Cardiac fibroblast (primary cell): ENCODE results near the gene PLEKHG5.

Source experiments
- DNase-seq, 2 donors: peaks; one replicate each; pipeline versions ENCODE4 v3.0.0 to v3.0.0-alpha.2; 2010; ENCODE audit warnings: low read depth in 2 of 2
- H3K4me3 ChIP-seq, 2 donors: replicated peaks in 1 of 2; 1 replicate in 1 of 2; 2 replicates in 1 of 2; pipeline ENCODE4 v1.5.1; 2011; ENCODE audit warnings: low read depth in 2 of 2, low read length in 2 of 2, mild to moderate bottlenecking in 2 of 2, moderate library complexity in 1 of 2
- TF ChIP-seq, protein P1 (sequence below): IDR thresholded peaks from one replicate; pipeline ENCODE4 v1.5.1; 2011; ENCODE audit warnings: low read depth, mild to moderate bottlenecking, low read length, inconsistent platforms

PLEKHG5 gene, protein sequence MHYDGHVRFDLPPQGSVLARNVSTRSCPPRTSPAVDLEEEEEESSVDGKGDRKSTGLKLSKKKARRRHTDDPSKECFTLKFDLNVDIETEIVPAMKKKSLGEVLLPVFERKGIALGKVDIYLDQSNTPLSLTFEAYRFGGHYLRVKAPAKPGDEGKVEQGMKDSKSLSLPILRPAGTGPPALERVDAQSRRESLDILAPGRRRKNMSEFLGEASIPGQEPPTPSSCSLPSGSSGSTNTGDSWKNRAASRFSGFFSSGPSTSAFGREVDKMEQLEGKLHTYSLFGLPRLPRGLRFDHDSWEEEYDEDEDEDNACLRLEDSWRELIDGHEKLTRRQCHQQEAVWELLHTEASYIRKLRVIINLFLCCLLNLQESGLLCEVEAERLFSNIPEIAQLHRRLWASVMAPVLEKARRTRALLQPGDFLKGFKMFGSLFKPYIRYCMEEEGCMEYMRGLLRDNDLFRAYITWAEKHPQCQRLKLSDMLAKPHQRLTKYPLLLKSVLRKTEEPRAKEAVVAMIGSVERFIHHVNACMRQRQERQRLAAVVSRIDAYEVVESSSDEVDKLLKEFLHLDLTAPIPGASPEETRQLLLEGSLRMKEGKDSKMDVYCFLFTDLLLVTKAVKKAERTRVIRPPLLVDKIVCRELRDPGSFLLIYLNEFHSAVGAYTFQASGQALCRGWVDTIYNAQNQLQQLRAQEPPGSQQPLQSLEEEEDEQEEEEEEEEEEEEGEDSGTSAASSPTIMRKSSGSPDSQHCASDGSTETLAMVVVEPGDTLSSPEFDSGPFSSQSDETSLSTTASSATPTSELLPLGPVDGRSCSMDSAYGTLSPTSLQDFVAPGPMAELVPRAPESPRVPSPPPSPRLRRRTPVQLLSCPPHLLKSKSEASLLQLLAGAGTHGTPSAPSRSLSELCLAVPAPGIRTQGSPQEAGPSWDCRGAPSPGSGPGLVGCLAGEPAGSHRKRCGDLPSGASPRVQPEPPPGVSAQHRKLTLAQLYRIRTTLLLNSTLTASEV

DNA sequence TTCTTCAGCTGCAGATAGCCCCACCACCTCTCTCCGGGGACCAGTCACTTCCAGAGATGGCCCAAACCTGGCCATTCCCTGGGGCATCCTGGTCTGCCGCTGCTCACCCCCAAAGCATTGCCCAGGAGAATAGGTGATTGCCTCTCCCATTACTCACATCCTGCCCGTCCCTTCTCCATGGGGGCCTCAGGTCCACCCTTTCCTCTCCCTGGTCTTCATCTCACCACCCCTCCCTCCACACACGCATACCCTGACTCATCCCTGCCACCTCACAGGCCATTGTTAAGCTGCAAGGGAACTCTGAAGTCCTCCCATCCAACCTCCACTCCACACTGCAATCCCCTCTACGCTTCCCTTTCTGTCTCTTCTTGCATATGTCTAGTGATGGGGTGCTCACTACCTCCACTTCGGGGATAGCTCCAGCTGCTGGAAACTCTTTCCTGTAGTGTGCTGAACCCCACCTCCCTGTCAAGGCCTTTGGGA, at the start of gene PLEKHG5:
Gene PLEKHG5 (minus strand): TSS at position 188 of the 483 bp plus-strand sequence. CDS start 14,096 bp downstream, outside the sequence.
- H3K4me3 ChIP-seq = peak within 1 kb of the TSS; percentile 84 to 91
- TF ChIP-seq, protein P1, sequence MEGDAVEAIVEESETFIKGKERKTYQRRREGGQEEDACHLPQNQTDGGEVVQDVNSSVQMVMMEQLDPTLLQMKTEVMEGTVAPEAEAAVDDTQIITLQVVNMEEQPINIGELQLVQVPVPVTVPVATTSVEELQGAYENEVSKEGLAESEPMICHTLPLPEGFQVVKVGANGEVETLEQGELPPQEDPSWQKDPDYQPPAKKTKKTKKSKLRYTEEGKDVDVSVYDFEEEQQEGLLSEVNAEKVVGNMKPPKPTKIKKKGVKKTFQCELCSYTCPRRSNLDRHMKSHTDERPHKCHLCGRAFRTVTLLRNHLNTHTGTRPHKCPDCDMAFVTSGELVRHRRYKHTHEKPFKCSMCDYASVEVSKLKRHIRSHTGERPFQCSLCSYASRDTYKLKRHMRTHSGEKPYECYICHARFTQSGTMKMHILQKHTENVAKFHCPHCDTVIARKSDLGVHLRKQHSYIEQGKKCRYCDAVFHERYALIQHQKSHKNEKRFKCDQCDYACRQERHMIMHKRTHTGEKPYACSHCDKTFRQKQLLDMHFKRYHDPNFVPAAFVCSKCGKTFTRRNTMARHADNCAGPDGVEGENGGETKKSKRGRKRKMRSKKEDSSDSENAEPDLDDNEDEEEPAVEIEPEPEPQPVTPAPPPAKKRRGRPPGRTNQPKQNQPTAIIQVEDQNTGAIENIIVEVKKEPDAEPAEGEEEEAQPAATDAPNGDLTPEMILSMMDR = no peak
- peak; percentile 47 to 96 for DNase-seq

DNA sequence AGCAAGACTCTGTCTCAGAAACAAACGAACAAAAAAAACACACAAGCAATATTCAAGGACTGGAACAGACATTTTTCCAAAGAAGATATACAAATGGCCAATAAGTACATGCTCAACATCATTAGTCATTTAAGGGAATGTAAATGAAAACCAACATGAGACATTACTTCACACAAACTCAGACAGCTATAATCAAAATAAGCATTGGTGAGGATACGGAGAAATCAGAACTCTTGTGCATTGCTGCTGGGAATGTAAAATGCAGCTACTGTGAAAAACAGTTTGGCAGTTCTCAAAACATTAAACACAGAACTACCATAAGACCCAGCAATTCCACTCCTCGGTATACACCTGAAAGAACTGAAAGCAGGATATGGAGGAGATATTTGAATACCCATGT, 47.5 kb upstream of the PLEKHG5 start:
- DNase-seq = peak in 1 of 2 donors; percentile 69
- TF ChIP-seq, protein P1 = no peak
- no peak overlapping the region for H3K4me3 ChIP-seq

DNA sequence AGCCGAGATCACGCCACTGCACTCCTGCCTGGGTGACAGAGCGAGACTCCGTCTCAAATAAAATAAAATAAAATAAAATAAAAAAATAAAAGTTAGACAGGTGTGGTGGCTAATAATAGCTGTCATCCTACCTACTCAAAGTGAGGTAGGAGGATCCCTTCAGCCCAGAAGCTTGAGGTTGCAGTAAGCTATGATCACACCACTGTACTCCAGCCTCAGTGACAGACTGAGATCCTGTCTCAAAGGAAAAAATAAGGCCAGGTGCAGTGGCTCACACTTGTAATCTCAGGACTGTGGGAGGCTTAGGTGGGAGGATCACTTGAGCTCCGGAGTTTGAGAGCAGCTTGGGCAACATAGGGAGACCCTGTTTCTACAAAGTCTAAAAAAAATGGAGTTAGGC, 44.8 kb upstream of the PLEKHG5 start:
- DNase-seq = no peak
- no peak overlapping the region for H3K4me3 ChIP-seq
- TF ChIP-seq, protein P1 = no peak

DNA sequence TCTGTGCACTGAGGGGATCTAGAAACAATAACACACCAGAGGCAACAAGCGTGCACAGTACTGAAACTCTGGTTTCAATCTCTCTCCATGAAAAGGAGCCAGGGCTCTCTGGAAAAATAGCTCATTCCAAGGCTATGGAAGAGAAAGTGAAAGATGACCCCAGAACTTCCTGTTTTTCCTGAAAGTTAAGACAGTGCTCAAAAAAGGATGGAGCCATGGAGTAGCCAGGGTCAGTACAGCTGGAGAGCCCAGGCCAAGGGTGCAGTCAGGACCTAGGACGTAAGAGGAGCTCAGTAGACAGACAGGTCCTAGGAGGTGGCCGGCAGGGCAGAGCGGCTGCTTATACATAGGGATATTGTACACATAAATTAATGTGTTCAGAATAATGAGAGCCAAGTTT, 43.7 kb upstream of the PLEKHG5 start:
- DNase-seq = no peak
- TF ChIP-seq, protein P1 = no peak
- H3K4me3 ChIP-seq = no peak overlapping the region

DNA sequence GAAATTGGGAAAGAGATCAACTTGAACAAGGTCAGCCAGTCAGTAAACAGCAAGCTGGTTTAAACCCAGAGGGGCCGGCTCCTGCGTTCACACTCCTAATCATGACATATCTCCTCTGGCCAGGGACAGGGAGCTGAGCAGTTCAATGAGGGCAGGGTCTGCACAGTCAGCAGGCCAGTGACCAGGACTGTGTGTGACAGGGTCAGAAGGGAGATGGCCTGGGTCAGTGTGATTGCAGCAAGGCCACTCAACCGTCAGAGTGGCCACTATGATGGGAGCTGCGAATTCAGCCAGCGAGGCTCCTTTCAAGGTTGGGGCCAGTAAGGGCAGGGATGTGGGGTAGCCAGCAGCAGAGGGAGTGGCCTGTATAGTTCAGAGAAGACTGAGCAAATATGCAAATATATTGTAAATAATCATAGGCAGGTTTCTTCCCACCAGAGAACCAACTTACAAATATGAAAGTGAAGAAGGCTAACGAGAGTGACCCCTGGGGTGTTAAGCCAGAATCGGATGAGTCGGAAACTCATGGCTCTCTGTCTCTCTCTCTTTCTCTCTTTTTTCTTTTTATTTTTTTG, 42.9 kb upstream of the PLEKHG5 start:
- no peak for DNase-seq
- TF ChIP-seq, protein P1 = no peak
- H3K4me3 ChIP-seq = no peak overlapping the region

DNA sequence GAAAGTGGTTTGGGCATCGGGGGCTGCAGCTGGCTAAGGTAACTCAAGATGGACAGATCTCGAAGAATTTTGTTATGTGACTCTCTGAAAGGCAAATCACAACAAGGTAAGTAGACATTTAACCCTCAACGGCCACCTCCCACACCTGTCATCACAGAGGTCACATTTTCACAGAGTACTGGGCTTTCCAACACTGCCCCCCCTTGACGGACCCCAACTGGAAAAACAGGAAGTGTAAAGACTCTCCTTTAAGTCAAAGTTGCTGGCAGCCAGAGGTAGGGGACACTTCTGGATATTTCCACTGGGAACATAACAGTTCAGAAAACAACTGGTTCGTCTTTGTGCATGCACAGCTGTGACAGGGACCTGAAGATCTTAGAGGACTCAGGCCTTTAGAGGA, 40.5 kb upstream of the PLEKHG5 start:
- TF ChIP-seq, protein P1 = no peak
- no peak overlapping the region for H3K4me3 ChIP-seq
- DNase-seq = no peak
